Pancreas (tissue), 10 donors: Measurements from ENCODE around the gene ICOS. TPM values are rescaled to one million over a fixed set of nuclear protein-coding genes. Genes with fewer than 3 reads are reported as not detected.
"Not testable (repeated sequence)": the region's sequence is repeated elsewhere in the genome, so short reads cannot be mapped to it uniquely, and the experiment has no call there.

Source experiments
- ATAC-seq, 4 donors: fragments of 200-7000 bp; cut with Tn5 transposase; one replicate each; pipeline versions ENCODE4 v1.8.0 to v1.9.1; 2020; ENCODE audit warnings: mild to moderate bottlenecking in 4 of 4, moderate library complexity in 4 of 4
- DNase-seq, 6 donors: peaks; one replicate each; pipeline ENCODE4 v3.0.0-alpha.2; 2020
- FAIRE-seq: peaks from 2 replicates; lab custom pipeline; 2012; peaks lifted over from hg19 to GRCh38; lab: Jason Lieb, UNC
- H3K27ac ChIP-seq, 4 donors: fragments of 200-600 bp; sonication (generic); 1 replicate in 3 of 4; 2 replicates in 1 of 4; pipeline versions ENCODE4 v1.5.0 to v1.8.0; 2020
- H3K27me3 ChIP-seq, 4 donors: fragments of 200-600 bp; one replicate each; pipeline ENCODE4 v1.8.0; 2021
- H3K36me3 ChIP-seq, 3 donors: fragments of 200-600 bp; sonication (generic) in 1 of 3; one replicate each; pipeline versions ENCODE4 v1.5.0 to v1.8.0; 2020 to 2021
- H3K4me1 ChIP-seq, 3 donors: fragments of 200-600 bp; one replicate each; pipeline ENCODE4 v1.8.0; 2021
- H3K4me3 ChIP-seq, 4 donors: fragments of 200-600 bp; sonication (generic) in 2 of 4; one replicate each; pipeline versions ENCODE4 v1.5.0 to v1.8.0; 2020 to 2021
- H3K9me3 ChIP-seq, 4 donors: fragments of 200-600 bp; one replicate each; pipeline ENCODE4 v1.8.0; 2021
- CTCF ChIP-seq, 4 donors: fragments of 200-600 bp; sonication (generic) in 3 of 4; IDR thresholded peaks; one replicate each; pipeline versions ENCODE4 v1.5.0 to v1.8.0; 2021; ENCODE audit warnings: antibody characterized with exemption in 4 of 4
- WGBS, 2 donors: extraction: QIAGEN DNeasy Blood & Tissue Kit; methylation state at CpG; one replicate each; pipeline ENCODE4 v1.1.7; 2013; 5-methylcytosine and 5-hydroxymethylcytosine counted together
- intact Hi-C, 3 donors: fragments of 100-400 bp; cut with DNase I; formaldehyde crosslinking; loops; one replicate each; pipeline versions ENCODE4 v1.11.1 to v1.14.2; 2022
- polyA plus RNA-seq, 2 donors: library from polyadenylated mRNA; stranded (reverse); fragments of 200-250 nt; gene quantifications; one replicate each; pipeline ENCODE4 v1.2.3, GENCODE V29; 2013
- total RNA-seq, 6 donors: library from RNA; stranded (reverse); fragmentation: NEBNext Ultra II Directional in 4 of 6; extraction: Animal tissue kit (Norgen Biotek cat#: 25700) in 4 of 6; gene quantifications; one replicate each; pipeline versions ENCODE4 v1.2.1 to v1.2.4, GENCODE V29; 2021 to 2023
- donor health status: healthy with polysubstance abuse.
- donor health status: DM: no; HTN: no; CAD: no; lungs with moderate emphysema.
- donor health status: DM: no; HTN: no; CAD: no.
- donor health status: control.
- donor health status: control.
- donor health status: Bipolar disorder and iron deficiency.
- donor health status: DM: yes; HTN: yes; CAD: no.
- donor health status: DM: no; HTN: no; CAD: no.
- donor health status: DM: no; HTN: no; CAD: no.
- donor health status: DM: yes; HTN: yes; CAD: no.

Gene ICOS
- total and polyA plus RNA-seq, 8 donors: 0.06 to 0.25 (median 0.14) TPM; not detected in 5

GRCh38 chr2:203960811-203961210 is 24.2 kb downstream of the ICOS start:
- intact Hi-C loops: no loop called here
- FAIRE-seq (no peak), DNase-seq (no peak), ATAC-seq (no peak)
- TF ChIP-seq CTCF (IDR thresholded peaks at IDR 0.05): no peak
- Histone ChIP-seq H3K9me3 (no peaks in the 10 kb centered on the region), H3K36me3 (no peaks in the 10 kb centered on the region), H3K4me1 (no peaks in the 10 kb centered on the region), H3K27ac (no peak overlapping the region), H3K27me3 (no peaks in the 10 kb centered on the region), H3K4me3 (no peak overlapping the region)
- 67 to 81% methylated on average over 2 of the region's 2 CpGs for WGBS, 2 donors

GRCh38 chr2:203965190-203965589 is 28.6 kb downstream of the ICOS start:
- H3K36me3 ChIP-seq, H3K27me3 ChIP-seq, ATAC-seq, H3K27ac ChIP-seq, FAIRE-seq, DNase-seq, H3K4me1 ChIP-seq, H3K9me3 ChIP-seq, intact Hi-C loops, H3K4me3 ChIP-seq: not testable (repeated sequence)
- 77 to 88% methylated on average over 7 of the region's 7 CpGs for WGBS, 2 donors

GRCh38 chr2:203971251-203971650 is 34.7 kb downstream of the ICOS start:
- WGBS, 2 donors: 54 to 61% methylated on average over 5 of the region's 5 CpGs
- TF ChIP-seq CTCF (IDR thresholded peaks at IDR 0.05): no peak
- Histone ChIP-seq H3K27ac (no peak overlapping the region), H3K36me3 (no peaks in the 10 kb centered on the region), H3K4me1 (no peaks in the 10 kb centered on the region), H3K4me3 (no peak overlapping the region), H3K9me3 (no peaks in the 10 kb centered on the region), H3K27me3 (no peaks in the 10 kb centered on the region)
- intact Hi-C loops: no loop called here
- FAIRE-seq (no peak), DNase-seq (no peak), ATAC-seq (no peak)

- no peak for ATAC-seq
- no peak overlapping the region for H3K4me3 ChIP-seq
Measured at GRCh38 chr2:203972066-203972465, 35.5 kb downstream of the ICOS start.

GRCh38 chr2:203973000-203973399 is 36.4 kb downstream of the ICOS start:
- intact Hi-C loops: no loop called here
- Histone ChIP-seq H3K4me3 (no peak overlapping the region), H3K4me1 (no peaks in the 10 kb centered on the region), H3K36me3 (no peaks in the 10 kb centered on the region), H3K27me3 (no peaks in the 10 kb centered on the region), H3K27ac (no peak overlapping the region), H3K9me3 (no peaks in the 10 kb centered on the region)
- 87 to 91% methylated on average over 2 of the region's 2 CpGs for WGBS, 2 donors
- no peak for TF ChIP-seq CTCF (IDR thresholded peaks at IDR 0.05)
- no peak for ATAC-seq
- FAIRE-seq: no peak
- DNase-seq: no peak

More at GRCh38 chr2:203972066-203972465, 35.5 kb downstream of the ICOS start:
- no peaks in the 10 kb centered on the region for H3K9me3 ChIP-seq
- TF ChIP-seq CTCF (IDR thresholded peaks at IDR 0.05): no peak
- H3K27ac ChIP-seq: no peak overlapping the region
- H3K36me3 ChIP-seq: no peaks in the 10 kb centered on the region
- H3K27me3 ChIP-seq: no peaks in the 10 kb centered on the region
- no peak for FAIRE-seq
- intact Hi-C loops: no loop called here
- no peaks in the 10 kb centered on the region for H3K4me1 ChIP-seq
- DNase-seq: no peak
